HG03378 (cell line): ENCODE results near the gene SENP8.

Experiments
- ATAC-seq: cut with Tn5 transposase; IDR thresholded peaks from one replicate; pipeline ENCODE4 v1.9.1; 2021; ENCODE audit warnings: mild to moderate bottlenecking, moderate library complexity; ENCODE audit not compliant: unreplicated experiment

SENP8 gene

GRCh38 chr15:72112805-72113204, 5.4 kb upstream of the SENP8 start:
- no peak for ATAC-seq

GRCh38 chr15:72113347-72114031, 4.7 kb upstream of the SENP8 start:
- no peak for ATAC-seq

DNA sequence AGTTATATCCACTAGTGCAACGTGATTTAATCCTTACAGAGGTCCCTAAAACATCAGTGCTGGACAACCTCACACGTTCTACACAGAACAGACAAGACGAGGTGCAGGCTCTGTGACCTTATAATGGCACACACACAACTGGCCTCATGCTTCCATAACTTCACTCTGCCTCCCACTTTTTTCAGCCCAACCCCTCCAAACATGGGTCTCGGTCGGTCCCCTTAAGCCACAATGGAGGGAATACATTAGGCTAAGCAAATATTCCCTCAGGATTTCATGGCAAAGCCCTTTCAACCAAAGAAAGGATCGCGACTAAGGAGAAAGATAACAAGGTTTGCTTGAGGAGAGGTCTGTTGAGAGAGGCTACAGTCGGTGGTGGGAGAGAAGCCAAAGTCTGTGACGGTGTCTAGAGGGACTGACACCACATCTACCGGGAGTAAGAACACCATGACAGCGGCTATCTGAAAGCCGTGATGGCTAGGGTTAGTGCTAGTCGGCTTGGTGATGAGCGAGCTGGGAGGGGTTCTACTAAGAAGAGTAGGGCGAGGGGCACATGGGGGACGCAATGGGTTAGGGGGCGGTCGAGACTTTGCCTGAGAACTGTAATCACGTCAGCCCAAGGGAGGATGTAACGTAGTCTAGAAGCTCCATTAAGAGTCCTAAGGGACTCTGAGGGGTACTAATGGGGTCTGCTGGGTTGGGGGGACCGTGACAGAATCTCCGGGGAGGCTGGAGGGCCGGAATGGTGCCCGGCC, 1.3 kb upstream of the SENP8 start:
- no peak for ATAC-seq

- ATAC-seq = peak; percentile 42
Observed at GRCh38 chr15:72117486-72118016, 652 bp upstream of the SENP8 start.

DNA sequence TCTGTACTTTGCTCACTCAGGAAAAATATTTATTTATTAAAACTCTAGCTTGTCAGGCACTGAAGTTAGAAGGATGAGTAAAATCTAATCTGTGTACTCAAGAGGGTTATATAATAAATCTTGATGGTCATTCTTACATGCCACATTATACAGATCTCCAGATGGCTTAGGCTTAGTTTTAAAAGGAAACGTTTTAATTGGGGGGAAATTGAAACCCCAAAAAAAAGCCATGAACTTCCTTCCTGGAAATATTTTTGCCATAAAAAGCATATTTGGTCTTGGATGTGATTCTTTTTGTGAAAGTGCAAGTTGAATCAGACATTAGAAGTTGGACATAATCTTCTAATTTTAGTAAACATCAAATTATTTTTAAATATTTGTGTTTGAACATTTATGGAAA, 6.0 kb downstream of the SENP8 start:
- no peak for ATAC-seq

- no peak for ATAC-seq
Observed at GRCh38 chr15:72127724-72128322, 9.6 kb downstream of the SENP8 start.

DNA sequence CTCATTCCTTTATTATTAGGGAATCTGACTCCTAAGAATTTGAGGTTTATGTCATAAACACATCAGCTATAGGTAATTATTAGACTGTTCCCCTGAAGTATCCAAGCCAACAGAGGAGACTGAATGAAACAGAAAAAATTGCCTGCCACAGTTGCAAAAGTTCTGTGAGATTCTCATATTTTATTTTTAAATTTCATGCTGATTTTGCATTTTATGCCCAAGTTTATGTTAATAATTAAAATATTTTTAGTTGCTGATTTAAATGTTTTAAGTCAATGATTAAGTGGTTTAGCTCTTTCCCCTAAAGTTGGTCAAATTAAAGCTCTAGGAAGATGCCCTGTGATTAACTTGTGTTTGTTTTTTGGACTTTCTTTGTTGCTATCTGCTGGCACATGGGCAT, 10.2 kb downstream of the SENP8 start:
- ATAC-seq = no peak

- no peak for ATAC-seq
Observed at GRCh38 chr15:72130272-72130671, 12.1 kb downstream of the SENP8 start.

DNA sequence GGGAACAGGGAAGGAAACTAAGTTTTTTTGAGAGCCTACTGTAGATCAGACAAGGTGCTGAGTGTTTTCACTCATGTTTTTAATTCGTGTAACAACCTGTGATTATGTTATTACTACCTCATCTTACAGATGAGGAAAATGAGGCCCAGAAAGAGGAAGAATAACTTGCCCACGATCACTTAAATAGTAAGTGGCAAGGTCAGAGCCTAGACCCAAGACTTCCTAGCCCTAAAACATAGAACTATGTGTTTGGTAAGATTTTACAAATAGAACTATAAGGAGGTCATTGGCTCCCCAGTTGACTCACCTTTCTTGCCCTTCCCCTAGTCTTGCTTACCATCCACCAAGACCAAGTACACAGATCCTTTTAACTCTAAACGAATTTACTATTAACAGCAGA, 13.7 kb downstream of the SENP8 start:
- no peak for ATAC-seq

DNA sequence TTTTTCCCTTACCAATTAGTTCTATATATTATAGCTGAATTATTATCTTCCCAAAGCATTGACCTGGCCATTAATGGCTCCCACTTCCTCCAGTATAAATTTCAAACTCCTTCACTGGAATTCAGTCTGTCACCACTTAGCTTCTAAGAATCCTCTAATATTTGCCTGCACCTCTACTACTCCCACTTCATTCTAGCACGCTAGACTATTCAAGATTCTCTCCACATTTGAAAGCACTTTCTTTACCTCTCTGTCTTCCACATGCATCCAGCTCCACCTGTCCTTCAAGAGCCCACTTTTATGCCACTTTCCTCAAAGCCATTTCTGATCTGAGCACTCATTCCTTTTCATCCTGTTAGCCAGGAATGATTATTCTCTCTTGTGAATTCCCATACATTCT, 15.0 kb downstream of the SENP8 start:
- no peak for ATAC-seq

DNA sequence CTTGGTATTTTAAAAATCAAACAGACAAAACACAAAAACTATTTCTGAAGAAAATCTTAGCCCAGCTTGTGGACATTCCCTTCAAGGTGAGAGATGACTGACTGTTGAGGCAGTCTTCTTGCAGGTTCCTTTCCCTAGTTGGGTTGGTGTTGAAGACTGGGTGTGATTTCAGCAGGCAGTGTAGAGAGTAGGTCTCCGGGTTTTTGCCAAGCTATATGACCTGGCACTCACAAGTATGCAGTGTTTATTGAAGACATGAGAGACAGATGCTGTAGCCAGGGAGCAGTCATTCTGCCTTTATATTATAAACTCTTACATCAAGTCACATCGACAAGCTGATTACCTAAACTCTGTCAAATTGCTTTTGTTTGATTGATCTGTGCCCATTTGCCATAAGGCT, 17.5 kb downstream of the SENP8 start:
- no peak for ATAC-seq

DNA sequence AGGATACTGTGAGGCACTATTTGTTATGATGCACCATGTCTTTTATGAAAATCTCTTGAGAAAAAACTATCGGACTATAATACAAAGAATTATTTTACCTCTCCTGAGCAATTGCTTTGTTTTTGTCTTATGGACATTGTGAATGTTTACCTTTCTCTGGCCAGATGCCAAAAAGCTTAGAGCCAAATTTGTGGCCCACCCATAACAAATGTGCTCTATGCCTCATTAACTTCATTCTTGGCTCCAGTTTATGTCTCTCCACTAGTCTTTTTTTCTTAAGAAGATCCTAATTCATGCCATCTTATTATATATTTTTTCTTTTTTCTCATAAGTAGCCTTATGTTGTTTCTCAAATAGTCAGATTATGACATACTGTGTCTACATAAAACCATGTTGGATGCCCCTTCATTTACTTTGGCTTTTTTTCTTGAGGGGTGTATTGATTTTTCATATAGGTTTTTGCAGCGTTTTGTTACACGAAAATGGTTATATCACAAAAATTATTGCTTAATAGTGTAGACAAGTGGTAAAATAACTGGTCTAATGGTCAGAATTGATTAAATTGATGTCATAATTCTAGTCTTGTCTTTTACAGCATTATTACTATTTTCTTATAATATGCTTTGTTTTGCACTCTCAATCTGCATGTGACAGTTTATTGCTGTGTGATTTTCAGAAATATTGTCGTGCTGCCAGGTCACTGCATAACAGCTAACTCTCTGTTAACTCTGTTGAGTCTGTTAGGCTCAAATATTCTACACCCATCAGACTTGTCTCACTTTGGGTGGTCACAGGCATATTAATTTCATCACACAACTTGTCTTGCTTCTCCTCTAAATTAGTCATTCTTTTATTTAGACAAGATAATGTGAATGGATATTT, 18.2 kb downstream of the SENP8 start:
- no peak for ATAC-seq

- ATAC-seq = no peak
Observed at GRCh38 chr15:72139667-72140066, 21.5 kb downstream of the SENP8 start.

GRCh38 chr15:72140088-72140487, 21.9 kb downstream of the SENP8 start:
- ATAC-seq = no peak

DNA sequence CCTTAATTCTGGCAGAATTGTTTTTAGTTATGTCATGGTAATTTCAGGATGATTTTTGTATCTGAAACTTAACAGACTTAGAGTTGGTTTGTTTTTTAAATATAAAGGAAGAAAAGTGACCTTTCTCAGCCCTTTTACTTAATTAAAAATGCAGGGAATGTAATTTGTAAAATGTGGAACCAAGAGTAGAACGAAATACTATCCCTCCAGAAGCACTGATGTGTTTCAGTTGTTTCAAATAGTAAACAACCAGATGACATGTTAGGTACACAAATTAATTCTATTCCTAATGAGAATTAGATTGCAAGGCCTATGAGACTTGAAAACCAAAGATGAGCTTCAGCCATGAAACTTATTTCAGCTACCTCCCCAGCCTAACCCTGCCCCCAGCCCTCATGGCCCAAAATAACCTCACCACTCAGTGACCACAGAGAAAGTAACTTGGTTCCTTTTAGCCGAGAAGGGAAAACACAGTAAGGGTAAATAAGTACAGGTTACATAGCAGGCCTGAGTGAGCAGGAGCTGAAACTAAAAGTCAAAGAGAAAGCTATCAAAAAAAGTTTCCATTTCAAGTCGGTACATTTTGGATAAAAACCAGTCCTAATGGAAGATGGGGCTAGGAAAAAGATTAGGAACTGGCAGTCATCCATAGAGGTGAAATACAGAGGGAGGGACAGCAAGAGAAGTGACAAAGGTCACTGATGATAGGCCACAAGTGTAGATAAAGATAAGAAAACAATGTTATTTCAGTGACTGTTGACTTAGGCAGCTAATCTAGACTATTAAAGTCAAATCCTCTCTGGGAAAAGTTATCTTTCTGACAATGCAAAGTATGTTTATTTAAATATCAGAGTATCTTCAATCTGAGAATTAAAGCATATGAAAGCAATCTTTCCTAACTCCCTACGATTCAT, 23.2 kb downstream of the SENP8 start:
- ATAC-seq = peak; percentile 98

DNA sequence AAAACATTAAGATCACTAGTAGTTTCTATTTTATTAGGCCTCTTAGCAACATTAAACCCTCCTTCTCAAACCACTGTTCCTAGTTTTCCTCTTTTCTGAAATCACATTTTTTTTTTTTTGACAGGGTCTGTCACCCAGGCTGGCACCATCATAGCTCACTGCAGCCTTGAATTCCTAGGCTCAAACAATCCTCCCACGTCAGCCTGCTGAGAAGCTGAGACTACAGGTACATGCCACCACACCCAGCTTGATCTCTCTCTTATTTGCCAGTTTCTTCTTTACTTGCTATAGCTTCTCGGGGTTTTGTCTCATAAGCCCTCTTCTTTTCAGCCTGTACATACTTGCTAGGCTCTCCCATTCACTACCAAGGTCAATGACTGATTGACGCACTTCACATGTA, 28.0 kb downstream of the SENP8 start:
- no peak for ATAC-seq

- no peak for ATAC-seq
Observed at GRCh38 chr15:72146934-72147333, 28.7 kb downstream of the SENP8 start.

DNA sequence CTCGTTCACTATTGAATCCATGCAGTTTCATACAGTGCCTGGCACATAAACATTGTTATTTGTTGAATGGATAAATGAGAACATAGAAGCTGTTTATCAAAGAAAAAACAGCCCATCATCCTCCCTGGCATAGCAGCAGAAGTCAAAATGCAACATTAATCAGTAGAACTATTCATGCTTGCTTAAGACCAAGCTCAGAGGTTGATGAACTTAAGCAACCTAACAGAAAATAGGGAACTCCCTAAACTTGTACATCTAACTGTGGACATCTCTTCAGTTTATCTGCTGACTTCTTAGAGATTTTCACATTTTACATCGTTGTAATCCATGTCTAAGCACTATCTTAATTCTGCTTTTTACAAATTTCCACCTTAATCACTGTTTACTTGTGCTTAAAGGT, 29.2 kb downstream of the SENP8 start:
- ATAC-seq = no peak

DNA sequence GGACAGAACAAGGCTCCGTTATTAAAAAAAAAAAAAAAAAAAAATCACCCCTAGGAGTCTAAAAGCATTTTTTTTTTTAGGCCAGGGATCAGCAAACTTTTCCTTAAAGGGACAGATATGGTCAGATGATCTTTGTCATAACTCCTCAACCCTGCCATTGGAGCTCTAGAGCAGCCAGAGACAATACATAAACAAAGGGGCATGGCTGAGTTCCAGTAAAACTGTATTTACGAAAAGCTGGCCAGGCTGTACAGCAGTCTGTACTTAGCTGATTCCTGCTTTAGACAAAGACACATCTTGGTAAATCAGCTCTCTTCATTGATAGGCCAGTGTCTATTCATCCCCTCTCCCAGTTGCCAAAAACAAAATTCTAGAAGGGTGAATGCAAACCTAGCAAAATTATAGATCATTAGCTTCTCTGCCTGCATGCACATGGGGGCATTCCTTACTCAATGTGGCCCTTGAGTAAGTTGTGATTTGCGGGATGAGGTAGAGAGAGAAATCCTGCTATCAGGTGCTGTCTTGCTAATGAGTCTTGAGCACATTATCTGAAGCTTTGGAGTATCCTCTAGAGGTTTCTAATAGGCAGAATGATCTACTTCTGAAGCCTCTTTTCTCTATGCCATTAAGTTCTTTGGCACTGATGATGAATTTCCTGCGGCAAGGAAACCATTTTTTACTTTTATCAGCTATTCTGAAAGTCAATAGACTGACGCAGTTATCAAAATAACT, 35.2 kb downstream of the SENP8 start:
- ATAC-seq = no peak
